ENCODE data around the gene PTTG1IP.
A peak's percentile ranks its signal among the peaks of the same experiment; 100 is the strongest.

Gene PTTG1IP

GRCh38 chr21:44894687-44895302, 21.3 kb upstream of the PTTG1IP start:
- DNase-seq: no peak

- no peak for DNase-seq
Measured at GRCh38 chr21:44893948-44894656, 20.6 kb upstream of the PTTG1IP start.

- no peak for DNase-seq
Measured at GRCh38 chr21:44893278-44893556, 19.7 kb upstream of the PTTG1IP start.

DNA sequence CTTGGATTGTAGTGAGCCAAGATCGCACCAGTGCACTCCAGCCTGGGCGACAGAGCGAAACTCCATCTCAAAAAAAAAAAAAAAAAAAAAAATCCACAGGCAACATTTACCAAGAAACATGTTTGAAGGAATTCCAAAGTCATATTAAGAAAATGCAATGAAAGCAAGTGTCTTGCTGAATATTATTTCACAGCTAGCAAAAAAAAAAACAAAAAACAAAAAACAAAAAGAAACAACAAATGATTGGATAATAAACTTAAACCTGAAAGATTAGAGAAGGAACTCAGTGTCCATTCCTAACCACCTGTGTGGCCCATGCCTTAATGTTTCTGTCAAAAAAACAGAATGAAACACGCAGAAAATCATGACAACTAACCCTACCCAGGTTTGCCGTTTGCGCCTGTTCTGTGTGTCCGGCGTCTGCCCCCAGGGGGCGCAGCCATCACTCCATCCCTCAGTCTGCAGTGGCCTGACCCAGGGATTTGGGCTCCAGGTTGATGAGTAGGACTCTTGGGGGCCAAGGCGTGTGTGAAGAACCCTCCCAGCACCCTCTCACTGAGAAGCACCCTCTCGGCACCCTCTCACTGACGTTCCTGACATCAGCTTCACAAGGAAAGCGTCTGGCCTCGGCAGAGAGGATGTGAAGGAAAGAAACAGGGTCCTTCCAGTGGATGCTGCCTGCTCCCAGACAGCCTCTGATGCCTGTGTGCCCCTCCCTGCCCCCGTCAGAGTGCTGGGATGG, 19.2 kb upstream of the PTTG1IP start:
- DNase-seq: peak; percentile 44

- no peak for DNase-seq
Measured at GRCh38 chr21:44892095-44892494, 18.6 kb upstream of the PTTG1IP start.

- DNase-seq: no peak
Measured at GRCh38 chr21:44891631-44892031, 18.1 kb upstream of the PTTG1IP start.

GRCh38 chr21:44890961-44891541, 17.6 kb upstream of the PTTG1IP start:
- DNase-seq: no peak

- DNase-seq: no peak
Measured at GRCh38 chr21:44890338-44890931, 16.9 kb upstream of the PTTG1IP start.

GRCh38 chr21:44889625-44890337, 16.3 kb upstream of the PTTG1IP start:
- no peak for DNase-seq

GRCh38 chr21:44888581-44889550, 15.4 kb upstream of the PTTG1IP start:
- DNase-seq: no peak

DNA sequence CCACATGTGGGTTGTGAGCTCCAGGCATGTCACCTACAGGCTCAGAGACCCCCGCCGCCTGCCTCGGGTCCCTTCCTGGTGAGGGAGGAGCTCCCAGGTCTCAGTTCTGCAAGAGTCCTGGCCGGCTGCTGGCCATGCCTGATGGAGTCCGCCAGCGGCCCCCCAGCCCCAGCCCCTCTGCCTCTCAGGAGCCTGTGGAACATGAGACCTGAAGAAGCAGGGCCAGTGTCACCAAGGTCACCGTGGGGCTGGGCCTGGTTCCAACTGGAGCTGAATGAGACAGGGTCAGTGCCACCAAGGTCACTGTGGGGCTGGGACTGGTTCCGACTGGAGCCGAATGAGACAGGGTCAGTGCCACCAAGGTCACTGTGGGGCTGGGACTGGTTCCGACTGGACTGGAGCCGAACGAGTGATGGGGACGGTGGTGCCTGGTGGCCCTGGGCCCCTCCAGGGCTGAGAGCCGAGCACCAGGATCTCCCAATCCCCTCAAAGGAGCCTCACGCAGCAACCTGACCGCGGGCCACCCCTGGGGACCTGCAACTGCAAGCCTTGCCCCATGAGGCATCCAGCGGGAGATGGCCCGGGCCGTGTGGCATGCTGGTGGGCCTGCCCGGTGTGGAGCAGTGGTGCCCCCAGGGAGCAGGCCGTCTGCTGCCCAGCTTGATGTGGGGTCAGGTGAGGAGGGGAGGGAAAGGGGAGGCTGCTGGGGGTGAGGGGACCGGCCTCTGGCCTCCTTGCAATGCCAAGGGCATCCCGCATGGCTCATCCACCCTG, 14.5 kb upstream of the PTTG1IP start:
- DNase-seq: no peak

DNA sequence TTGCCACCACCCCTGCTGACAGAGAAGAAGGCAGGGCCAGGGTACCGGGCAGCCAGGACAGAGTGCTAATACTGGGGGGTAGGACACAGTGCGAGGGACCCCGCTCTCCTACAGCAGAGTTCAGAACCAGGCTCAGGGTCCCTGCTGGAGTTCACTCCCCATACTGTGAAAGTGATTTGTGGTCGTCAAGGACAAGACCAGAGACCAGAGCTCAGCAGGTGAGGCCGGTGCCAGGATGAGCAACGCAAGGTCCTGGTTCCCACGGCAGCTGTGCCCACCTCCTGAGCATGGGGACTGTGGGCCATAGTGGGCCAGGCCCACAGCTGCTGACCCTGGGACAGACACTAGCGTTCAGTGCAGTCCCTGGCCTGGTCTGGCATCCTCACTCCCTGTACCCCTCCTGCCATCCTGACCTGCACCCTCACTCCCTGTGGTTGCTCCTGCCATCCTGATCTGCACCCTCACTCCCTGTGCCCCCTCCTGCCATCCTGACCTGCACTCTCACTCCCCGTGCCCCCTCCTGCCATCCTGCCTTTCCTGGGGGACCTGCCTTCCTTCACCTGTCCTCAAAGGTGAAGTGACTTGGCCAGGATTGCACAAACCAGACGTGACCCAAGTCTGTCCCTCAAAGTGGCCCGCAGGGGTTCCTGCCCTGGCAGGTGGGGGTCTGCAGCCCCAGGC, 13.8 kb upstream of the PTTG1IP start:
- no peak for DNase-seq

DNA sequence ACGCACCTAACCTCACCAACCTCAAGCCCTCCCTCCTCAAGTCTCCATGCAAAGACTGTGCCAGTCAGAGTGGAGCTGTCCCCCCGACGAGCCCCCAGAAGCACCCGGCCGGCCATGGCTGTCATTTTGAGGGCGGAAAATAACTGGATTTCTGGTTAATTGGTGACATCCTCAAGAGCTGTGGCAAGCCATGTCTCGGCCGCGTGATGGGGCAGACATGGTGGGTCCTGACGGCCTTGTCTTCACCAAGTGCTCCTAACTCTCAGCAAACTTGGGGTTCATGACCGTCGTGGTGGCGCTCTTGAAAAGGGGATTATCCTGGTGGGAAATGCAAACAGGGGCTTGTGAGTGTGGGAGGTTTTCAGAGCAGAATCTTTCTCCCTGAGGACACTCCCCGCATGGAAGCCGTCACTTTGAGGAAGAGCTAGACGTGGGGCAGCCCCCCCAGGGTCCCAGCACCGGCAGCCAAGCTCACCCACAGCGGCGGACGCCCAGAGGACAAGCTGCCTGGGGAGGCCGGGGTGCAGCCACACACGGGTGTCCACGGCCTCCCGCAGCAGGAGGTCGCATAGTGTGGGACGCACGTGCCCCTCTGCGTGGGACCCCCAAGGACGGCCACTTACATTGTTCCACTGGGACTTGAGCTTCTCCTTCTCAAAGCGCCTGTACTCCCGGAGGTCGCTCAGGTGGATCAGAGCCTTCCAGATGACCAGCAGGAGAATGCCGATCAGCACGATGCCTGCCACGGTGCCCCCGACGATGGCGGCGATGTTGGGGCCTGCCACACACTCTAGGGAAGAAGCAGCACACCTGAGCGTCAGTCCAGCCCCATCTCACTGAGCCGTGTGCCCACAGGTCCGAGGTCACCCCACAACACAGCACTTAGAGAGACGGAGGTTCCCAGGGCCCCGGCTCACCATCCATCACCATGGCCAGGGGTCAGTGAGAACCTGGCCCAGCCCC, 12.9 kb upstream of the PTTG1IP start:
- DNase-seq: no peak

- DNase-seq: no peak
Measured at GRCh38 chr21:44885615-44886014, 12.1 kb upstream of the PTTG1IP start.

DNA sequence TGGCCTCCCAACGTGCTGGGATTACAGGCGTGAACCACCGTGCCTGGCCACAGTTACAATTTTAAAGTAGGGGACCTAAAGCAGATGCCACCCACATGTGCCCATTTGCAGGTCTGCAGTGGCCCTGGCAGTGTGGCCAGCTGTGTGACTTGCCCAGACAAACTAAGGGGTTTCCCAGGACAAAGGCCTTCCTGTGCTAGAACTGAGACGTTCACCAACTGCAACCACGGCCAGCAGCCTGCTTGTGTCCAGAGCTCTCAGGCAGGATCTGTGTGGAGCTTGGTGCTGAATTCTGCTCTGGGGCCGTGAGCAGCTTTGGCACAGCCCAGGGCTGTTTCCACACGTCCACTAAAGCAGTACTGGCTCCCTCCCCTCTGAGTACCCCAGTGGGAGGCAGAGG, 10.6 kb upstream of the PTTG1IP start:
- DNase-seq: peak; percentile 13

GRCh38 chr21:44883250-44883649, 9.8 kb upstream of the PTTG1IP start:
- no peak for DNase-seq

GRCh38 chr21:44881198-44881872, 7.8 kb upstream of the PTTG1IP start:
- DNase-seq: peak; percentile 81

All from EL (cell line).